Sigmoid colon (tissue), 7 donors: ENCODE results near the gene SRBD1. TPM values are rescaled to one million over a fixed set of nuclear protein-coding genes. Genes with fewer than 3 reads are reported as not detected.

Source experiments
- DNase-seq: peaks from one replicate; pipeline ENCODE4 v3.0.0-alpha.2; 2019
- H3K27ac ChIP-seq, 4 donors: fragments of 200-600 bp; sonication (generic); one replicate each; pipeline ENCODE4 v1.5.1; 2016 to 2019; ENCODE audit warnings: mild to moderate bottlenecking in 1 of 4
- H3K27me3 ChIP-seq, 3 donors: fragments of 200-600 bp; sonication (generic); one replicate each; pipeline ENCODE4 v1.5.1; 2019; ENCODE audit warnings: mild to moderate bottlenecking in 1 of 3
- H3K36me3 ChIP-seq, 4 donors: fragments of 200-600 bp; sonication (generic); one replicate each; pipeline ENCODE4 v1.5.1; 2016 to 2019
- H3K4me1 ChIP-seq, 4 donors: fragments of 200-600 bp; sonication (generic); one replicate each; pipeline ENCODE4 v1.5.1; 2017 to 2019
- H3K4me3 ChIP-seq, 4 donors: fragments of 200-600 bp; sonication (generic); one replicate each; pipeline ENCODE4 v1.5.1; 2017 to 2019; ENCODE audit warnings: mild to moderate bottlenecking in 2 of 4, moderate library complexity in 1 of 4
- H3K9me3 ChIP-seq, 4 donors: fragments of 200-600 bp in 3 of 4; sonication (generic) in 3 of 4; one replicate each; pipeline versions ENCODE4 v1.5.1 to v1.6.1; 2013 to 2019
- CTCF ChIP-seq, 4 experiments: fragments of 450-650 bp in 3 of 4; fragments of 200-600 bp in 1 of 4; IDR thresholded peaks; one replicate each; pipeline ENCODE4 v1.5.1; 2016 to 2019; ENCODE audit warnings: antibody characterized with exemption in 4 of 4, mild to moderate bottlenecking in 3 of 4, moderate library complexity in 2 of 4
- EP300 ChIP-seq, 4 donors: sonication (generic); formaldehyde crosslinking; IDR thresholded peaks; one replicate each; pipeline ENCODE4 v1.6.1; 2017; ENCODE audit warnings: antibody characterized with exemption in 4 of 4
- POLR2A ChIP-seq, 2 donors: fragments of 450-650 bp; IDR thresholded peaks; one replicate each; pipeline ENCODE4 v1.6.1; 2016; ENCODE audit warnings: antibody characterized with exemption in 2 of 2, mild to moderate bottlenecking in 2 of 2, moderate library complexity in 2 of 2
- POLR2AphosphoS5 ChIP-seq, 4 donors: sonication (generic); formaldehyde crosslinking; IDR thresholded peaks; one replicate each; pipeline ENCODE4 v1.6.1; 2017; ENCODE audit warnings: antibody characterized with exemption in 4 of 4
- WGBS, 2 donors: extraction: QIAGEN DNeasy Blood & Tissue Kit; methylation state at CpG; one replicate each; pipeline ENCODE4 v1.1.7; 2013; 5-methylcytosine and 5-hydroxymethylcytosine counted together
- intact Hi-C: fragments of 100-400 bp; cut with DNase I; formaldehyde crosslinking; loops from one replicate; pipeline ENCODE4 v1.15.1; 2023
- polyA plus RNA-seq, 3 donors: library from polyadenylated mRNA; stranded (reverse); fragments of 200-250 nt; gene quantifications; one replicate each; pipeline ENCODE4 v1.2.3, GENCODE V29; 2013
- total RNA-seq, 4 donors: library from RNA; depleted of rRNA; stranded (reverse); fragments of >200 nt; gene quantifications; one replicate each; pipeline ENCODE4 v1.1.0, GENCODE V29; 2016
- donor health status: healthy with polysubstance abuse.
- donor health status: Bipolar disorder and iron deficiency.
- donor health status: healthy.

Gene SRBD1
- total and polyA plus RNA-seq, 7 donors: 9.0 to 31.4 (median 16.0) TPM

- 71 to 84% methylated on average over 4 of the region's 4 CpGs for WGBS, 2 donors
- Histone ChIP-seq H3K27ac (peak overlapping the region in 1 of 4 donors; percentile 12), H3K4me1 (peaks cover 0 to 17% (median 9%) of the 10 kb centered on the region in 4 donors), H3K27me3 (no peaks in the 10 kb centered on the region), H3K36me3 (no peaks in the 10 kb centered on the region), H3K4me3 (no peak overlapping the region), H3K9me3 (no peaks in the 10 kb centered on the region)
- intact Hi-C loops: no loop called here
- DNase-seq: peak; percentile 60
- TF ChIP-seq POLR2AphosphoS5 (IDR thresholded peaks at IDR 0.05): no peak
- no peak for TF ChIP-seq EP300 (IDR thresholded peaks at IDR 0.05)
- TF ChIP-seq POLR2A (IDR thresholded peaks at IDR 0.05): no peak
Observed at GRCh38 chr2:45452866-45453265, 158.2 kb downstream of the SRBD1 start.

GRCh38 chr2:45450634-45451033 lies 160.4 kb downstream of the SRBD1 start:
- H3K4me3 ChIP-seq: no peak overlapping the region
- WGBS, 2 donors: 65 to 89% methylated on average over 2 of the region's 2 CpGs
- H3K9me3 ChIP-seq: no peaks in the 10 kb centered on the region
- no peak for DNase-seq
- peaks cover 0 to 17% (median 9%) of the 10 kb centered on the region in 4 donors for H3K4me1 ChIP-seq
- H3K27me3 ChIP-seq: no peaks in the 10 kb centered on the region
- no peaks in the 10 kb centered on the region for H3K36me3 ChIP-seq
- no peak for TF ChIP-seq EP300 (IDR thresholded peaks at IDR 0.05)
- no peak for TF ChIP-seq CTCF (IDR thresholded peaks at IDR 0.05)
- TF ChIP-seq POLR2A (IDR thresholded peaks at IDR 0.05): no peak
- TF ChIP-seq POLR2AphosphoS5 (IDR thresholded peaks at IDR 0.05): no peak
- H3K27ac ChIP-seq: no peak overlapping the region
- intact Hi-C loops: no loop called here

GRCh38 chr2:45448217-45448616 lies 162.8 kb downstream of the SRBD1 start:
- Histone ChIP-seq H3K4me1 (peaks cover 0 to 12% (median 5%) of the 10 kb centered on the region in 4 donors), H3K4me3 (no peak overlapping the region), H3K36me3 (no peaks in the 10 kb centered on the region), H3K27ac (no peak overlapping the region), H3K9me3 (no peaks in the 10 kb centered on the region), H3K27me3 (no peaks in the 10 kb centered on the region)
- intact Hi-C loops: no loop called here
- no peak for DNase-seq
- no peak for TF ChIP-seq CTCF (IDR thresholded peaks at IDR 0.05)
- no peak for TF ChIP-seq POLR2A (IDR thresholded peaks at IDR 0.05)
- TF ChIP-seq EP300 (IDR thresholded peaks at IDR 0.05): no peak
- TF ChIP-seq POLR2AphosphoS5 (IDR thresholded peaks at IDR 0.05): no peak
- 95 to 97% methylated on average over 3 of the region's 3 CpGs for WGBS, 2 donors

- H3K9me3 ChIP-seq: no peaks in the 10 kb centered on the region
- no peaks in the 10 kb centered on the region for H3K36me3 ChIP-seq
- H3K27me3 ChIP-seq: no peaks in the 10 kb centered on the region
- intact Hi-C loops: no loop called here
- DNase-seq: no peak
- no peaks in the 10 kb centered on the region for H3K4me1 ChIP-seq
- H3K27ac ChIP-seq: no peak overlapping the region
- 94 to 98% methylated on average over 2 of the region's 2 CpGs for WGBS, 2 donors
- no peak for TF ChIP-seq POLR2AphosphoS5 (IDR thresholded peaks at IDR 0.05)
- no peak for TF ChIP-seq CTCF (IDR thresholded peaks at IDR 0.05)
- TF ChIP-seq EP300 (IDR thresholded peaks at IDR 0.05): no peak
- TF ChIP-seq POLR2A (IDR thresholded peaks at IDR 0.05): no peak
- H3K4me3 ChIP-seq: no peak overlapping the region
Observed at GRCh38 chr2:45446016-45446415, 165.1 kb downstream of the SRBD1 start.

- TF ChIP-seq EP300 (IDR thresholded peaks at IDR 0.05): no peak
- no peak for TF ChIP-seq POLR2AphosphoS5 (IDR thresholded peaks at IDR 0.05)
- no peak for TF ChIP-seq POLR2A (IDR thresholded peaks at IDR 0.05)
- no peak for TF ChIP-seq CTCF (IDR thresholded peaks at IDR 0.05)
- no peaks in the 10 kb centered on the region for H3K36me3 ChIP-seq
- intact Hi-C loops: no loop called here
Observed at GRCh38 chr2:45445037-45445436, 166.0 kb downstream of the SRBD1 start.

More at GRCh38 chr2:45445037-45445436, 166.0 kb downstream of the SRBD1 start:
- DNase-seq: no peak
- 89 to 91% methylated on average over 1 of the region's 1 CpG for WGBS, 2 donors
- no peak overlapping the region for H3K4me3 ChIP-seq
- H3K27ac ChIP-seq: no peak overlapping the region
- no peaks in the 10 kb centered on the region for H3K9me3 ChIP-seq
- H3K27me3 ChIP-seq: no peaks in the 10 kb centered on the region
- no peaks in the 10 kb centered on the region for H3K4me1 ChIP-seq
